GM12878 (cell line): Measurements from ENCODE around the gene BIVM. TPM values are rescaled to one million over a fixed set of nuclear protein-coding genes. Genes with fewer than 3 reads are reported as not detected.

Experiments
- ATAC-seq: fragments of 200-7000 bp; cut with Tn5 transposase; 3 replicates; pipeline ENCODE4 v1.9.1; 2020; ENCODE audit warnings: mild to moderate bottlenecking, moderate library complexity
- BruUV-seq: library from RNA; stranded (reverse); fragments of 400-500 nt; replicated peaks from 2 replicates; lab custom pipeline; 2021; lab: Mats Ljungman, UMichigan
- CTCF ChIA-PET: fragments of 300-600 bp; sonication (Branson Sonifier 250); formaldehyde crosslinking; extraction: SDS; loops from one replicate; lab custom pipeline; 2021; ENCODE audit warnings: inconsistent platforms; lab: Yijun Ruan, JAX
- POLR2A ChIA-PET: fragments of 350-600 bp; formaldehyde crosslinking; extraction: SDS; loops from one replicate; lab custom pipeline; 2021; ENCODE audit warnings: inconsistent platforms; lab: Charles Lee
- RAD21 ChIA-PET: fragments of 300-600 bp; sonication (Branson Sonifier 250); formaldehyde crosslinking; loops from one replicate; lab custom pipeline; 2023; ENCODE audit warnings: antibody characterized with exemption; ENCODE audit not compliant: unreplicated experiment; lab: Charles Lee
- SMC1A ChIA-PET: fragments of 300-600 bp; sonication (Branson Sonifier 250); formaldehyde crosslinking; loops from one replicate; lab custom pipeline; 2023; ENCODE audit not compliant: unreplicated experiment, uncharacterized antibody; lab: Charles Lee
- DNase-seq: peaks from one replicate; pipeline ENCODE4 v3.0.0-alpha.2; 2011; ENCODE audit warnings: low read depth, low spot score
- FAIRE-seq: peaks from 3 replicates; lab custom pipeline; 2011; peaks lifted over from hg19 to GRCh38; lab: Jason Lieb, UNC
- H2AFZ ChIP-seq: 2 replicates; pipeline ENCODE4 v1.6.0; 2011; ENCODE audit warnings: low read depth, low read length, control low read depth; ENCODE audit not compliant: control insufficient read depth
- H3K27ac ChIP-seq: 2 replicates; pipeline ENCODE4 v1.5.1; 2011; ENCODE audit warnings: control low read depth; ENCODE audit not compliant: control insufficient read depth, insufficient read depth
- H3K27me3 ChIP-seq, 2 experiments: replicated peaks in 1 of 2; 2 replicates each; pipeline versions ENCODE4 v1.6.0 to v1.6.1; 2011; ENCODE audit warnings: low read length in 1 of 2; ENCODE audit not compliant: control insufficient read depth in 2 of 2, insufficient read depth in 2 of 2
- H3K36me3 ChIP-seq, 2 experiments: 2 replicates each; pipeline ENCODE4 v1.5.1; 2011; ENCODE audit warnings: low read length in 1 of 2; ENCODE audit not compliant: control insufficient read depth in 2 of 2, insufficient read depth in 2 of 2
- H3K4me1 ChIP-seq: 2 replicates; pipeline ENCODE4 v1.6.1; 2011; ENCODE audit warnings: mild to moderate bottlenecking, low read length, moderate library complexity, mixed read lengths; ENCODE audit not compliant: control insufficient read depth, insufficient read depth
- H3K4me2 ChIP-seq: 2 replicates; pipeline ENCODE4 v1.6.0; 2011; ENCODE audit warnings: control low read depth; ENCODE audit not compliant: control insufficient read depth, insufficient read depth
- H3K4me3 ChIP-seq: fragments of 200-600 bp; sonication (generic); 2 replicates; pipeline ENCODE4 v1.5.1; 2016
- H3K79me2 ChIP-seq: 2 replicates; pipeline ENCODE4 v1.6.0; 2011; ENCODE audit warnings: low read length; ENCODE audit not compliant: control insufficient read depth, insufficient read depth
- H3K9ac ChIP-seq: 2 replicates; pipeline ENCODE4 v1.8.0; 2011; ENCODE audit warnings: low read length, control low read depth, mixed read lengths; ENCODE audit not compliant: control insufficient read depth, insufficient read depth
- H3K9me3 ChIP-seq: replicated peaks from 3 replicates; pipeline ENCODE4 v1.5.1; 2011; ENCODE audit warnings: mild to moderate bottlenecking, low read length; ENCODE audit not compliant: control insufficient read depth, insufficient read depth
- H4K20me1 ChIP-seq: 2 replicates; pipeline ENCODE4 v1.6.0; 2011; ENCODE audit not compliant: control insufficient read depth, insufficient read depth
- BMI1 ChIP-seq: fragments of 450-650 bp; IDR thresholded peaks from 2 replicates; pipeline ENCODE4 v1.6.1; 2016; ENCODE audit warnings: mild to moderate bottlenecking, moderate library complexity, borderline replicate concordance
- CHD4 ChIP-seq: fragments of 200-600 bp; sonication (generic); IDR thresholded peaks from 2 replicates; pipeline ENCODE4 v1.6.1; 2016; ENCODE audit warnings: mild to moderate bottlenecking
- CUX1 ChIP-seq: IDR thresholded peaks from 2 replicates; pipeline ENCODE4 v1.6.1; 2012; ENCODE audit warnings: improper control_type of control experiment, low read depth, low read length; ENCODE audit not compliant: insufficient replicate concordance
- FOXM1 ChIP-seq: IDR thresholded peaks from 2 replicates; pipeline ENCODE4 v1.6.1; 2012; ENCODE audit warnings: low read depth, mild to moderate bottlenecking, inconsistent platforms, low read length, moderate library complexity
- GABPA ChIP-seq: IDR thresholded peaks from 2 replicates; pipeline ENCODE4 v1.6.1; 2014; ENCODE audit warnings: antibody characterized with exemption, low read depth, mild to moderate bottlenecking, inconsistent platforms
- NFIC ChIP-seq: IDR thresholded peaks from 2 replicates; pipeline ENCODE4 v1.6.1; 2012; ENCODE audit warnings: low read depth, mild to moderate bottlenecking, inconsistent platforms, low read length, moderate library complexity
- RFX5 ChIP-seq: IDR thresholded peaks from 2 replicates; pipeline ENCODE4 v1.6.1; 2011; ENCODE audit warnings: low read depth, low read length, improper control_type of control experiment
- WGBS: methylation state at CpG from one replicate; pipeline ENCODE4 v1.1.6; 2016; ENCODE audit warnings: low lambda C conversion rate; ENCODE audit not compliant: insufficient replicate concordance, insufficient coverage; ENCODE audit errors: missing lambda C conversion rate; 5-methylcytosine and 5-hydroxymethylcytosine counted together
- in situ Hi-C: fragments of 300-500 bp; cut with MboI; formaldehyde crosslinking; loops from 9 replicates; pipeline ENCODE4 v1.14.3; 2018; ENCODE audit warnings: mixed read lengths
- intact Hi-C: fragments of 100-400 bp; cut with micrococcal nuclease; formaldehyde crosslinking; loops from one replicate; pipeline ENCODE4 v1.14.2; 2022; ENCODE audit not compliant: unreplicated experiment
- polyA plus RNA-seq, 11 experiments: library from polyadenylated mRNA; depleted of rRNA in 4 of 11; unstranded in 6 of 11; stranded (reverse) in 5 of 11; fragments of >200 nt; fragmentation: Nextera tagmentation in 4 of 11; fragmentation: Illumina TruSeq in 1 of 11; extraction: Ambion mirVana in 4 of 11; extraction: Trizol in 1 of 11; gene quantifications; 1 replicate in 1 of 11; 2 replicates in 10 of 11; pipeline versions ENCODE4 v1.2.1 to v1.2.3, GENCODE V29; 2011 to 2016; ENCODE audit warnings: inconsistent platforms in 2 of 11, missing spikeins in 2 of 11, low read depth in 1 of 11
- total RNA-seq, 4 experiments: library from RNA; depleted of rRNA in 3 of 4; stranded (reverse); fragments of >200 nt in 3 of 4; fragmentation: Illumina TruSeq in 1 of 4; extraction: Trizol in 1 of 4; gene quantifications; 2 replicates each; pipeline versions ENCODE4 v1.2.1 to v1.2.3, GENCODE V29; 2013 to 2021

BIVM gene
- total and polyA plus RNA-seq, 10 of the 15 experiments (the other 5 are each of a cell fraction or from before 2014, with no cell fraction given): 3.4 to 20.1 (median 14.1) TPM

DNA sequence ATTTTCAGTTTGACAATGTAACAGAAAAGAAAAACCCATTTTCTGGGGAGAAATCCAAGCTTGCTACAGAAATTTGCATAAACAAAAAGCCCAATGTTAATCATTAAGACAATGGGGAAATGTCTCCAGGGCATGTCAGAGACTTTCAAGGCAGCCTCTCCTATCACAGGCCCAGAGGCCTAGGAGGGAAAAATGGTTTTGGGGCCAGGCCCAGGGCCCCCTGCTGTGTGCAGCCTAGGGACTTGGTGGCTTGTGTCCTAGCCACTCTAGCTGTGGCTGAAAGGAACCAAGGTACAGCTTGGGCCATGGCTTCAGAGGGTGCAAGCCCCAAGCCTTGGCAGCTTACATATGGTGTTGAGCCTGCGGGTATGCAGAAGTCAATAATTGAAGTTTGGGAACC lies 17.3 kb upstream of the BIVM start:
- 100% methylated on average over 1 of the region's 1 CpG for WGBS
- H3K79me2 ChIP-seq: no peaks in the 10 kb centered on the region
- no peak overlapping the region for H3K4me3 ChIP-seq
- no peak overlapping the region for H3K27ac ChIP-seq
- ChIA-PET CTCF (no interaction called here), RAD21 (no interaction called here), POLR2A (interaction anchor here (1.0 kb wide), 1 partner anchor 10 kb away, joined by 3 read pairs; no protein-coding TSS in a partner anchor), SMC1A (no interaction called here)
- intact Hi-C loops: no loop called here
- no peak overlapping the region for H2AFZ ChIP-seq
- FAIRE-seq (no peak), ATAC-seq (no peak), DNase-seq (no peak)
- in situ Hi-C loops: no loop called here
- peaks cover 2% of the 10 kb centered on the region; the same call in 2 of the 3 replicates for H3K9me3 ChIP-seq
- H3K4me2 ChIP-seq: no peak overlapping the region
- H3K36me3 ChIP-seq: peaks cover 0 to 7% of the 10 kb centered on the region in 2 experiments; a peak in 2 of 4 replicates
- H3K9ac ChIP-seq: no peak overlapping the region
- no peaks in the 10 kb centered on the region for H4K20me1 ChIP-seq
- peaks cover 4% of the 10 kb centered on the region; the same call in 1 of the 2 replicates for H3K4me1 ChIP-seq
- H3K27me3 ChIP-seq: no peaks in the 10 kb centered on the region
- BruUV-seq: no TSS peak
- TF ChIP-seq GABPA (no peak), FOXM1 (no peak), BMI1 (no peak), RFX5 (no peak), CHD4 (no peak), NFIC (no peak), CUX1 (no peak)
